ENCODE data around the gene ZNF407. TPM values are rescaled to one million over a fixed set of nuclear protein-coding genes. Genes with fewer than 3 reads are reported as not detected.

ZNF407 gene
- total RNA-seq, 1 experiment from 2014 or later: 15.9 TPM

DNA sequence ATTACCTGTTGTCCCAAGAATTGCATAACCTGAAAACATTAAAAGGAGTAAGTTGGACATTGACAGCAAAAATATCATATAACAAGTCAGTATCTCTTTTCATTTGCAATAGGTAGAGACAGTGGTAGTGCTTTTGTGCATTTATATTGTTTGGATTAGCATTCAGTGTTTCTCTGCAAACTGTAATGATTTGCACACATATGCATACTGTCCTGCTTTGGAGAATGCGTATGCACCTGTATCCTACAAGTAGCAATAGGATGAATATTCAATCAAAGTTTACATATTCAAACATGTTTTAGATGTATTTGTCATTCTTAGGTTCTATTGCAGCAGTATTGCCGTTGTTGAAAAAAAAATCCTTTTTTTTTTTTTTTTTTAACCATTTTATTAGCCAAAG is 201.9 kb downstream of the ZNF407 start:
- BruUV-seq (replicated peaks): no TSS peak
- intact Hi-C loops (cut with micrococcal nuclease; ENCODE audit: unreplicated experiment): no loop called here
- POLR2A ChIA-PET (ENCODE audit: low non-redundant PET): no interaction called here
- no peaks in the 10 kb centered on the region for H3K36me3 ChIP-seq (ENCODE audit: insufficient read depth, low read length, poor library complexity, severe bottlenecking)
- H3K27me3 ChIP-seq (replicated peaks; ENCODE audit: insufficient read depth, low read depth, low read length, poor library complexity): no peaks in the 10 kb centered on the region
- H3K4me3 ChIP-seq (ENCODE audit: low read depth, low read length, poor library complexity, severe bottlenecking): no peak overlapping the region
- H3K27ac ChIP-seq (ENCODE audit: low read depth, low read length, poor library complexity, severe bottlenecking): no peak overlapping the region
- TF ChIP-seq EZH2 (IDR thresholded peaks at IDR 0.05; ENCODE audit: borderline replicate concordance, low read depth, low read length, poor library complexity, severe bottlenecking) (no peak), CTCF (conservative IDR thresholded peaks at IDR 0.05; ENCODE audit: low read depth, low read length) (no peak)
- H3K4me1 ChIP-seq (ENCODE audit: insufficient read depth, low read length, poor library complexity, severe bottlenecking): no peaks in the 10 kb centered on the region
- H3K9me3 ChIP-seq (ENCODE audit: low read depth, low read length, poor library complexity, severe bottlenecking): no peaks in the 10 kb centered on the region
- DNase-seq (ENCODE audit: low spot score): no peak
- CTCF ChIA-PET: no interaction called here

DNA sequence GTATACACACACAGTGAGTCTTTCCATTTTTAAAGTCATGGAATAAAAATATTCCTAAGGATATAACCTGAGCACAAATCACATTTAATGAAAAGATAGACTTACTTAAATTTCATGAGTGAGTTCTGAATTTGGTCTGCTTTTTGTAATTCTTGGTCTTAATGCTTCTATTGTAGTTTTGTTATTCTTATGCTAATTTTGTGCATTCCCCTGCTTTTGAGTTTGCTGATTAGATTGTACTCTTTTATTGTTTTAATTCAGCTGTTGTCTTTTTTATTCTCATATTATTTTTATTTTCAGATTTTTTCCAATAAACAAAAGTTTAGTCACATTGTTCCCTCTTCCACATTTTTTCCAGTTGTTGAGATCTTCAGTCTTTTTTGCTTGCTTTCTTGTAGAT is 202.4 kb downstream of the ZNF407 start:
- ChIA-PET POLR2A (ENCODE audit: low non-redundant PET) (no interaction called here), CTCF (no interaction called here)
- TF ChIP-seq CTCF (conservative IDR thresholded peaks at IDR 0.05; ENCODE audit: low read depth, low read length) (no peak), EZH2 (IDR thresholded peaks at IDR 0.05; ENCODE audit: borderline replicate concordance, low read depth, low read length, poor library complexity, severe bottlenecking) (no peak)
- Histone ChIP-seq H3K9me3 (ENCODE audit: low read depth, low read length, poor library complexity, severe bottlenecking) (no peaks in the 10 kb centered on the region), H3K27ac (ENCODE audit: low read depth, low read length, poor library complexity, severe bottlenecking) (no peak overlapping the region), H3K4me3 (ENCODE audit: low read depth, low read length, poor library complexity, severe bottlenecking) (no peak overlapping the region), H3K4me1 (ENCODE audit: insufficient read depth, low read length, poor library complexity, severe bottlenecking) (no peaks in the 10 kb centered on the region), H3K27me3 (replicated peaks; ENCODE audit: insufficient read depth, low read depth, low read length, poor library complexity) (no peaks in the 10 kb centered on the region), H3K36me3 (ENCODE audit: insufficient read depth, low read length, poor library complexity, severe bottlenecking) (no peaks in the 10 kb centered on the region)
- intact Hi-C loops (cut with micrococcal nuclease; ENCODE audit: unreplicated experiment): no loop called here
- no TSS peak for BruUV-seq (replicated peaks)
- DNase-seq (ENCODE audit: low spot score): no peak

DNA sequence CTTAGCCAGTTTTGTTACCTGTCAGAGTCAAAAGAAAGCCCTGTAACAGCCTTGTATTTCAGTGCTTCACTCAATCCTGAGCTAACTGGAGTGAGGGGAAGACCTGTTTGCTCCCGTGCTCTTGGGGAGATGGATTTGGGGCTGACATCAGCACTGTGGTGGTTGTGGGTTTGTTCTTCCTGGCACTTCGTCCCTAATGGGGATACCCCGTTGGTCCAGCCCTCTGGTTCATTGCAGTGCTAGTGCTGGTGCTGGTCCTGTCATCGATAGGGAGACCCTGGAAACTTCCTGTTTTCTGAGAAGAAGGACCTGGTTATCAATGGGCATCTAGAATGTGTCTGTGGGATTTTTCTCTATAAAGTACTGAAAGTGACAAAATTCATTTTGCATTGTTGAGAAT is 205.4 kb downstream of the ZNF407 start:
- Histone ChIP-seq H3K27ac (ENCODE audit: low read depth, low read length, poor library complexity, severe bottlenecking) (no peak overlapping the region), H3K27me3 (replicated peaks; ENCODE audit: insufficient read depth, low read depth, low read length, poor library complexity) (no peaks in the 10 kb centered on the region), H3K9me3 (ENCODE audit: low read depth, low read length, poor library complexity, severe bottlenecking) (no peaks in the 10 kb centered on the region), H3K4me1 (ENCODE audit: insufficient read depth, low read length, poor library complexity, severe bottlenecking) (no peaks in the 10 kb centered on the region), H3K4me3 (ENCODE audit: low read depth, low read length, poor library complexity, severe bottlenecking) (no peak overlapping the region), H3K36me3 (ENCODE audit: insufficient read depth, low read length, poor library complexity, severe bottlenecking) (no peaks in the 10 kb centered on the region)
- DNase-seq (ENCODE audit: low spot score): no peak
- no TSS peak for BruUV-seq (replicated peaks)
- ChIA-PET CTCF (no interaction called here), POLR2A (ENCODE audit: low non-redundant PET) (interaction anchor here (0.6 kb wide), 1 partner anchor 46 kb away, joined by 3 read pairs; no protein-coding TSS in a partner anchor)
- TF ChIP-seq CTCF (conservative IDR thresholded peaks at IDR 0.05; ENCODE audit: low read depth, low read length) (no peak), EZH2 (IDR thresholded peaks at IDR 0.05; ENCODE audit: borderline replicate concordance, low read depth, low read length, poor library complexity, severe bottlenecking) (no peak)
- intact Hi-C loops (cut with micrococcal nuclease; ENCODE audit: unreplicated experiment): no loop called here

All from A673 (cell line).